Heart left ventricle (tissue), 16 donors: ENCODE measurements around the gene KNDC1. TPM values are rescaled to one million over a fixed set of nuclear protein-coding genes. Genes with fewer than 3 reads are reported as not detected.

Source experiments
- ATAC-seq, 4 donors: fragments of 200-7000 bp; cut with Tn5 transposase; one replicate each; pipeline ENCODE4 v1.9.1; 2020 to 2022; ENCODE audit warnings: moderate library complexity in 4 of 4, mild to moderate bottlenecking in 3 of 4, moderate number of reproducible peaks in 1 of 4
- DNase-seq, 5 donors: peaks; one replicate each; pipeline ENCODE4 v3.0.0-alpha.2; 2020
- H3K27ac ChIP-seq, 12 donors: fragments of 200-600 bp; sonication (generic) in 4 of 12; one replicate each; pipeline versions ENCODE4 v1.5.0 to v1.8.0; 2016 to 2022; ENCODE audit warnings: mild to moderate bottlenecking in 2 of 12
- H3K27me3 ChIP-seq, 9 donors: fragments of 200-600 bp; sonication (generic) in 2 of 9; one replicate each; pipeline versions ENCODE4 v1.5.1 to v1.8.0; 2016 to 2022; ENCODE audit warnings: mild to moderate bottlenecking in 3 of 9
- H3K36me3 ChIP-seq, 9 donors: fragments of 200-600 bp; sonication (generic) in 2 of 9; one replicate each; pipeline versions ENCODE4 v1.5.0 to v1.8.0; 2018 to 2022; ENCODE audit warnings: mild to moderate bottlenecking in 2 of 9
- H3K4me1 ChIP-seq, 12 donors: fragments of 200-600 bp; sonication (generic) in 4 of 12; one replicate each; pipeline versions ENCODE4 v1.5.0 to v1.8.0; 2016 to 2022; ENCODE audit warnings: mild to moderate bottlenecking in 3 of 12
- H3K4me3 ChIP-seq, 12 donors: fragments of 200-600 bp; sonication (generic) in 4 of 12; one replicate each; pipeline versions ENCODE4 v1.5.0 to v1.8.0; 2017 to 2022; ENCODE audit warnings: mild to moderate bottlenecking in 9 of 12, moderate library complexity in 4 of 12
- H3K9me3 ChIP-seq, 12 donors: fragments of 200-600 bp; sonication (generic) in 4 of 12; one replicate each; pipeline versions ENCODE4 v1.5.0 to v1.8.0; 2016 to 2022; ENCODE audit warnings: mild to moderate bottlenecking in 1 of 12
- POLR2A ChIP-seq, 2 donors: fragments of 450-650 bp; IDR thresholded peaks; one replicate each; pipeline ENCODE4 v1.6.1; 2017; ENCODE audit warnings: antibody characterized with exemption in 2 of 2, mild to moderate bottlenecking in 2 of 2, moderate library complexity in 2 of 2
- WGBS, 4 donors: extraction: QIAGEN DNeasy Blood & Tissue Kit in 2 of 4; methylation state at CpG; one replicate each; pipeline versions ENCODE4 v1.1.5 to v1.1.7; 2013 to 2018; 5-methylcytosine and 5-hydroxymethylcytosine counted together
- intact Hi-C, 10 donors: fragments of 100-400 bp; cut with DNase I; formaldehyde crosslinking; loops; one replicate each; pipeline versions ENCODE4 v1.11.1 to v1.14.2; 2022
- polyA plus RNA-seq, 2 donors: library from polyadenylated mRNA; stranded (reverse); fragments of 200-250 nt; gene quantifications; one replicate each; pipeline ENCODE4 v1.2.3, GENCODE V29; 2013
- total RNA-seq, 9 donors: library from RNA; depleted of rRNA in 2 of 9; stranded (reverse); fragments of >200 nt in 2 of 9; fragmentation: NEBNext Ultra II Directional in 3 of 9; extraction: Animal tissue kit (Norgen Biotek cat#: 25700) in 3 of 9; gene quantifications; one replicate each; pipeline versions ENCODE4 v1.1.0 to v1.2.4, GENCODE V29; 2016 to 2023
- TF ChIP-seq, protein P1 (sequence below), 12 donors: fragments of 200-600 bp; sonication (generic) in 4 of 12; IDR thresholded peaks; one replicate each; pipeline versions ENCODE4 v1.5.0 to v1.8.0; 2018 to 2022; ENCODE audit warnings: antibody characterized with exemption in 12 of 12, mild to moderate bottlenecking in 5 of 12
- donor health status: ischemic (EF 13 %, LVEDD 7.1; RV severe dilation, severe dysfunction).
- donor health status: healthy with polysubstance abuse.
- donor health status: DM: no; HTN: yes; CAD: no.
- donor health status: DM: no; HTN: no; CAD: no.
- donor health status: ischemic (EF 25% LVEDD 6.9; RV normal size, moderate dysfunction).
- donor health status: ischemic (EF 25% LVEDD 5.7; RV mildly dilated, moderate dysfunction).
- donor health status: healthy.
- donor health status: DM: yes; HTN: yes; CAD: no.
- donor health status: ischemic (EF 35%, LVEDD 5.7; RV mildly dilated, moderate dysfunction).
- donor health status: nonischemic (EF 11% LVEDD 7.7; RV severe dilation, severe dysfunction).
- donor health status: DM: yes; HTN: yes; CAD: no.
- donor health status: PGD.
- donor health status: ischemic (EF 29% LVEDD 5.4; RV normal size, mild dysfunction).
- donor health status: nonischemic (EF 23%, LVEDD 6.1; RV moderate dilation, normal function).

Gene KNDC1
- total and polyA plus RNA-seq, 11 donors, result 0.04 to 2.9 (median 0.10) TPM; not detected in 3

GRCh38 chr10:133186416-133187090, 26.5 kb downstream of the KNDC1 start:
- no peaks in the 10 kb centered on the region for H3K4me1 ChIP-seq
- no peaks in the 10 kb centered on the region for H3K9me3 ChIP-seq
- 60 to 67% (median 63%) methylated on average over 23 to 34 of the region's 34 CpGs for WGBS, 4 donors
- intact Hi-C loops, result no loop called here
- no peak overlapping the region for H3K27ac ChIP-seq
- DNase-seq (peak in 2 of 5 donors; percentile 27 to 52), ATAC-seq (no peak)
- no peaks in the 10 kb centered on the region for H3K36me3 ChIP-seq
- TF ChIP-seq, protein P1, sequence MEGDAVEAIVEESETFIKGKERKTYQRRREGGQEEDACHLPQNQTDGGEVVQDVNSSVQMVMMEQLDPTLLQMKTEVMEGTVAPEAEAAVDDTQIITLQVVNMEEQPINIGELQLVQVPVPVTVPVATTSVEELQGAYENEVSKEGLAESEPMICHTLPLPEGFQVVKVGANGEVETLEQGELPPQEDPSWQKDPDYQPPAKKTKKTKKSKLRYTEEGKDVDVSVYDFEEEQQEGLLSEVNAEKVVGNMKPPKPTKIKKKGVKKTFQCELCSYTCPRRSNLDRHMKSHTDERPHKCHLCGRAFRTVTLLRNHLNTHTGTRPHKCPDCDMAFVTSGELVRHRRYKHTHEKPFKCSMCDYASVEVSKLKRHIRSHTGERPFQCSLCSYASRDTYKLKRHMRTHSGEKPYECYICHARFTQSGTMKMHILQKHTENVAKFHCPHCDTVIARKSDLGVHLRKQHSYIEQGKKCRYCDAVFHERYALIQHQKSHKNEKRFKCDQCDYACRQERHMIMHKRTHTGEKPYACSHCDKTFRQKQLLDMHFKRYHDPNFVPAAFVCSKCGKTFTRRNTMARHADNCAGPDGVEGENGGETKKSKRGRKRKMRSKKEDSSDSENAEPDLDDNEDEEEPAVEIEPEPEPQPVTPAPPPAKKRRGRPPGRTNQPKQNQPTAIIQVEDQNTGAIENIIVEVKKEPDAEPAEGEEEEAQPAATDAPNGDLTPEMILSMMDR (IDR thresholded peaks at IDR 0.05), result no peak
- no peak for TF ChIP-seq POLR2A (IDR thresholded peaks at IDR 0.05)
- peaks cover 0 to 34% (median 0%) of the 10 kb centered on the region in 9 donors for H3K27me3 ChIP-seq
- no peak overlapping the region for H3K4me3 ChIP-seq

GRCh38 chr10:133187091-133187905, 27.3 kb downstream of the KNDC1 start:
- intact Hi-C loops, result no loop called here
- Histone ChIP-seq H3K4me3 (no peak overlapping the region), H3K27ac (no peak overlapping the region), H3K9me3 (peaks cover 0 to 7% (median 0%) of the 10 kb centered on the region in 12 donors), H3K27me3 (peaks cover 0 to 34% (median 0%) of the 10 kb centered on the region in 9 donors), H3K36me3 (no peaks in the 10 kb centered on the region), H3K4me1 (no peaks in the 10 kb centered on the region)
- 82 to 94% (median 88%) methylated on average over 7 to 38 of the region's 38 CpGs for WGBS, 4 donors
- DNase-seq, result peak in 1 of 5 donors; percentile 43
- ATAC-seq, result no peak
- TF ChIP-seq, protein P1 (IDR thresholded peaks at IDR 0.05), result no peak
- TF ChIP-seq POLR2A (IDR thresholded peaks at IDR 0.05), result no peak

- TF ChIP-seq POLR2A (IDR thresholded peaks at IDR 0.05), result no peak
- TF ChIP-seq, protein P1 (IDR thresholded peaks at IDR 0.05), result no peak
- peak in 2 of 5 donors; percentile 22 to 47 for DNase-seq
- intact Hi-C loops, result no loop called here
- Histone ChIP-seq H3K36me3 (no peaks in the 10 kb centered on the region), H3K4me1 (no peaks in the 10 kb centered on the region), H3K4me3 (no peak overlapping the region), H3K27ac (no peak overlapping the region), H3K27me3 (peaks cover 0 to 34% (median 0%) of the 10 kb centered on the region in 9 donors), H3K9me3 (peaks cover 0 to 15% (median 0%) of the 10 kb centered on the region in 12 donors)
- no peak for ATAC-seq
- WGBS, 4 donors, result 68 to 74% (median 72%) methylated on average over 35 to 38 of the region's 38 CpGs
Observed at GRCh38 chr10:133187906-133188681, 28.1 kb downstream of the KNDC1 start.
